ENCODE results near the gene TMEM196.

TMEM196 gene

DNA sequence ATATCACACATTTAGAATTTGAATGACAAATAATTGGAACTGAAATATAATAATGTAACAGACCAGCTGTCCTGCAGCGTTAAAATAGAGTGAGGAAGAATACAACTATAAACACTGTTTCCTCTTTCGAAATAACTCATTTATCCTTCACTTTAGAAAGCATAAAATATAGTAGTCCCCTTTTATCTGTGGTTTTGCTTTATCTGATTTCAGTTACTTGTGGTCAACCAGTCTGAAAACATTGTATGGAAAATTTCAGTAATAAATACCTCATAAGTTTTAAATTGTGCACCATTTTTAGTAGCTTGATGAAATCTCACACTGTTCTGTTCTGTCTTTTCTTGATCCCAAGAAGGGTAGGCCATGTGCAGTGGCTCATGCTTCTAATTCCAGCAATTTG is 96.2 kb downstream of the TMEM196 start:
- TF ChIP-seq, protein P1, sequence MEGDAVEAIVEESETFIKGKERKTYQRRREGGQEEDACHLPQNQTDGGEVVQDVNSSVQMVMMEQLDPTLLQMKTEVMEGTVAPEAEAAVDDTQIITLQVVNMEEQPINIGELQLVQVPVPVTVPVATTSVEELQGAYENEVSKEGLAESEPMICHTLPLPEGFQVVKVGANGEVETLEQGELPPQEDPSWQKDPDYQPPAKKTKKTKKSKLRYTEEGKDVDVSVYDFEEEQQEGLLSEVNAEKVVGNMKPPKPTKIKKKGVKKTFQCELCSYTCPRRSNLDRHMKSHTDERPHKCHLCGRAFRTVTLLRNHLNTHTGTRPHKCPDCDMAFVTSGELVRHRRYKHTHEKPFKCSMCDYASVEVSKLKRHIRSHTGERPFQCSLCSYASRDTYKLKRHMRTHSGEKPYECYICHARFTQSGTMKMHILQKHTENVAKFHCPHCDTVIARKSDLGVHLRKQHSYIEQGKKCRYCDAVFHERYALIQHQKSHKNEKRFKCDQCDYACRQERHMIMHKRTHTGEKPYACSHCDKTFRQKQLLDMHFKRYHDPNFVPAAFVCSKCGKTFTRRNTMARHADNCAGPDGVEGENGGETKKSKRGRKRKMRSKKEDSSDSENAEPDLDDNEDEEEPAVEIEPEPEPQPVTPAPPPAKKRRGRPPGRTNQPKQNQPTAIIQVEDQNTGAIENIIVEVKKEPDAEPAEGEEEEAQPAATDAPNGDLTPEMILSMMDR (conservative IDR thresholded peaks at IDR 0.05; ENCODE audit: control insufficient read depth, insufficient read depth, low read depth, low read length) = no peak
- H3K4me3 ChIP-seq (ENCODE audit: control insufficient read depth, low read depth, low read length) = no peak overlapping the region
- no peak for DNase-seq (ENCODE audit: low read depth)

DNA sequence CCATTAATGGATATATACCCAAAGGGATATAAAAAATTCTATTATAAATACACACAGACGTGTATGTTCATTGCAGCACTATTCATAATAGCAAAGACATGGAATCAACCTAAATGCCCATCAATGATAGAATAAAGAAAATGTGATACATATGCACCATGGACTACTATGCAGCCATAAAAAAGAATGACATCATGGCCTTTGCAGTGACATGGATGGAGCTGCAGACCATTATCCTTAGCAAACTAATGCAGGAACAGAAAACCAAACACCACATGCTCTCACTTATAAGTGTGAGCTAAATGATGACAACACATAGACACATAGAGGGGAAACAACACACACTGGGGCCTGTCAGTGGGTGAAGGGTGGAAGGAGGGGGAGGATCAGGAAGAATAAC is 97.6 kb downstream of the TMEM196 start:
- no peak for DNase-seq (ENCODE audit: low read depth)
- TF ChIP-seq, protein P1 (conservative IDR thresholded peaks at IDR 0.05; ENCODE audit: control insufficient read depth, insufficient read depth, low read depth, low read length) = no peak
- H3K4me3 ChIP-seq (ENCODE audit: control insufficient read depth, low read depth, low read length) = no peak overlapping the region

DNA sequence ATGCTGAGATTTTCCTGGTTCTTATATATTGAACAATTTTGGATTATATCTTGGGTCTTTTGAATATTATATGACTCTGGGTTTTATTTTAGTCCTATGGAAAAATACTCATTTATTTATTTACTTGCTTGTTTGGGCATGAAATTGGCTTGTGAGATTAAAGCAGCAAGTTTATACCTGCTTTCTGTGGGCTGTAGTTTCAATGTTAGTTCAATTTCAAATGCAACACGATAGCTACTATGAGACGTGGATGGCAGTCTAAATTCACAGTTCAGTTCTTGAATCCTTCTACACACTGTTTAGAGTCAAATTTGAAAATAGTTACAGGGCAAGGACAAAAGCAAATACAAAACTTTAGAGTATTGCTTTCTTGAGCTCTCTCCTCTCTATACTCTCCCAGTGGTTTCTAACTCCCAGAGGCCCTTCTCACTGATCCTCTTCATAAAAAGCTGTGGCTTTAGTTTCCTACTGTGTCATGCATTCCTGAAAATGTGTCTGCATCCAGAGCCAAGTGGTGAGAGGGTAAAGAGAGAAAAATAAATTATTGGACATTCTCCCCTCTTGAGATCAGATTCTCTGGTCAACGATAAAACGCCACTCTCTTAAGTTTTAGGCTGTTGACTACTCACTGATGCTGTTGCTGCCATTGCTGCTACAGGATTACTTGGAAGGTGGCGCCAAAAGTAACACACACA is 99.0 kb downstream of the TMEM196 start:
- no peak overlapping the region for H3K4me3 ChIP-seq (ENCODE audit: control insufficient read depth, low read depth, low read length)
- TF ChIP-seq, protein P1 (conservative IDR thresholded peaks at IDR 0.05; ENCODE audit: control insufficient read depth, insufficient read depth, low read depth, low read length) = no peak
- peak; percentile 21 for DNase-seq (ENCODE audit: low read depth)

DNA sequence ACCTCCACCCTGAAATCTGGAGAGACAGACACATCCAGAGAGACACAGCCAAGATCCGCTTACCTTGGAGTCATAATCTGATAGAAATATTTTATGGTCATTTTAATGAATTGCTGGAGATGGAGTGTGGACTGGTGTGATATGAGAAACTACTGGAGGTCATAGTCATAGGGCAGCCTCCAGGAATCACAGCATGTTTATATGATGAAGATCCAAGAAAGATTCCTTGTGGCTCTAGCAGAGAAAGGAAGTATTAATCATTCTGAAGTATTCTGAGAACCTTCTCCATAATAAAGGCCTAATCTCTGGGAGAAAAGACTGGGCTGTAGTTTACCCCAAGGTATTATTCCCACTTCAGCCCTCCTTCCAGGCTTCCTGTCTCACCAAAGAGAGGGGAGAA is 102.6 kb downstream of the TMEM196 start:
- H3K4me3 ChIP-seq (ENCODE audit: control insufficient read depth, low read depth, low read length) = no peak overlapping the region
- TF ChIP-seq, protein P1 (conservative IDR thresholded peaks at IDR 0.05; ENCODE audit: control insufficient read depth, insufficient read depth, low read depth, low read length) = no peak
- no peak for DNase-seq (ENCODE audit: low read depth)
